Fibroblast of lung (primary cell): ENCODE data around the gene AGBL4.

ENCODE experiments used
- CTCF ChIP-seq, 2 donors: IDR thresholded peaks in 1 of 2; conservative IDR thresholded peaks in 1 of 2; 1 replicate in 1 of 2; 2 replicates in 1 of 2; pipeline ENCODE4 v1.5.1; 2011 to 2012; ENCODE audit warnings: low read length in 2 of 2, control low read depth in 1 of 2, inconsistent platforms in 1 of 2, low read depth in 1 of 2, mild to moderate bottlenecking in 1 of 2
- EZH2 ChIP-seq: IDR thresholded peaks from 2 replicates; pipeline ENCODE4 v1.5.1; 2012; ENCODE audit warnings: low read length, control low read depth, mild to moderate bottlenecking; ENCODE audit errors: missing control alignments

GRCh38 chr1:49213301-49213700, 810.5 kb downstream of the AGBL4 start:
- no peak for TF ChIP-seq CTCF (conservative IDR thresholded peaks at IDR 0.05 in 1 of 2, IDR thresholded peaks at IDR 0.05 in 1 of 2; ENCODE audit: low read depth in 1 of 2, low read length in 2 of 2)
- TF ChIP-seq EZH2 = no peak
